ENCODE results near the gene PRKCE. TPM values are rescaled to one million over a fixed set of nuclear protein-coding genes. Genes with fewer than 3 reads are reported as not detected.

The PRKCE gene
- total RNA-seq, 1 experiment from 2014 or later: 14.0 TPM

DNA sequence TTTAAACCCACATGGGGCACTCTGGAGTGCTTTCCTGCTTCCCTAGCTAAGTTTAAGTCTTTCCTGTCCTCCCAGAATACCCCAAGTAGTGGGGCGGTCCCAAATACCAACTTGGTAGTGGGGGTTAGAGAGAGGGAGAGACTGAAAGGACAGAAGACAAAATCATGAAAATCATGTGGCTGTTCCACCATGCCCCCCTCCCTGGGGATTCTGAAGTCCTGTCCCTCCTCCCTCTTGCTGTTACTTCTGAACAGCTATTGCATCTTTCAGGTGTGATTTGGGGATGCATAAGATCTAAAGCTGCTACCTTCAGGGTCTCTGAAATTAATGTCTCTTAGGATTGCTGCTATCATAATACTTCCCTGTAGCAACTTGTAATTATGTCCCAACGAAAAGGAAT lies 378.9 kb downstream of the PRKCE start:
- H3K9me3 ChIP-seq (ENCODE audit: control insufficient read depth, insufficient read depth, low read depth, low read length): no peaks in the 10 kb centered on the region
- no peaks in the 10 kb centered on the region for H3K36me3 ChIP-seq (ENCODE audit: control insufficient read depth, insufficient read depth, low read length)
- BruUV-seq (replicated peaks): no TSS peak
- ChIA-PET CTCF (no interaction called here), POLR2A (no interaction called here)
- H3K27me3 ChIP-seq (ENCODE audit: control insufficient read depth, insufficient read depth, low read length): no peaks in the 10 kb centered on the region
- H3K4me3 ChIP-seq (ENCODE audit: low read depth in 2 of 2, low read length in 2 of 2): no peak overlapping the region
- in situ Hi-C loops (cut with HindIII; ENCODE audit: low pct_unique_long_range_greater_than_20kb, low sequenced_read_pairs) (no loop called here), intact Hi-C loops (cut with micrococcal nuclease; ENCODE audit: unreplicated experiment) (no loop called here)
- no peak for ATAC-seq
- DNase-seq (ENCODE audit: low read depth, low spot score): no peak
- H3K4me1 ChIP-seq (ENCODE audit: control insufficient read depth, insufficient read depth, low read length): no peaks in the 10 kb centered on the region
- TF ChIP-seq SIN3A (IDR thresholded peaks at IDR 0.05; ENCODE audit: borderline replicate concordance, insufficient read depth, low read depth, low read length) (no peak), POLR2AphosphoS5 (IDR thresholded peaks at IDR 0.05; ENCODE audit: low read depth, low read length) (no peak), TCF7L2 (IDR thresholded peaks at IDR 0.05; ENCODE audit: low read depth, low read length) (no peak)
- TF ChIP-seq, protein P1, sequence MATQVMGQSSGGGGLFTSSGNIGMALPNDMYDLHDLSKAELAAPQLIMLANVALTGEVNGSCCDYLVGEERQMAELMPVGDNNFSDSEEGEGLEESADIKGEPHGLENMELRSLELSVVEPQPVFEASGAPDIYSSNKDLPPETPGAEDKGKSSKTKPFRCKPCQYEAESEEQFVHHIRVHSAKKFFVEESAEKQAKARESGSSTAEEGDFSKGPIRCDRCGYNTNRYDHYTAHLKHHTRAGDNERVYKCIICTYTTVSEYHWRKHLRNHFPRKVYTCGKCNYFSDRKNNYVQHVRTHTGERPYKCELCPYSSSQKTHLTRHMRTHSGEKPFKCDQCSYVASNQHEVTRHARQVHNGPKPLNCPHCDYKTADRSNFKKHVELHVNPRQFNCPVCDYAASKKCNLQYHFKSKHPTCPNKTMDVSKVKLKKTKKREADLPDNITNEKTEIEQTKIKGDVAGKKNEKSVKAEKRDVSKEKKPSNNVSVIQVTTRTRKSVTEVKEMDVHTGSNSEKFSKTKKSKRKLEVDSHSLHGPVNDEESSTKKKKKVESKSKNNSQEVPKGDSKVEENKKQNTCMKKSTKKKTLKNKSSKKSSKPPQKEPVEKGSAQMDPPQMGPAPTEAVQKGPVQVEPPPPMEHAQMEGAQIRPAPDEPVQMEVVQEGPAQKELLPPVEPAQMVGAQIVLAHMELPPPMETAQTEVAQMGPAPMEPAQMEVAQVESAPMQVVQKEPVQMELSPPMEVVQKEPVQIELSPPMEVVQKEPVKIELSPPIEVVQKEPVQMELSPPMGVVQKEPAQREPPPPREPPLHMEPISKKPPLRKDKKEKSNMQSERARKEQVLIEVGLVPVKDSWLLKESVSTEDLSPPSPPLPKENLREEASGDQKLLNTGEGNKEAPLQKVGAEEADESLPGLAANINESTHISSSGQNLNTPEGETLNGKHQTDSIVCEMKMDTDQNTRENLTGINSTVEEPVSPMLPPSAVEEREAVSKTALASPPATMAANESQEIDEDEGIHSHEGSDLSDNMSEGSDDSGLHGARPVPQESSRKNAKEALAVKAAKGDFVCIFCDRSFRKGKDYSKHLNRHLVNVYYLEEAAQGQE (IDR thresholded peaks at IDR 0.05; ENCODE audit: insufficient read depth in 1 of 2, low read depth in 2 of 2, low read length in 1 of 2): no peak
- TF ChIP-seq, protein P2, sequence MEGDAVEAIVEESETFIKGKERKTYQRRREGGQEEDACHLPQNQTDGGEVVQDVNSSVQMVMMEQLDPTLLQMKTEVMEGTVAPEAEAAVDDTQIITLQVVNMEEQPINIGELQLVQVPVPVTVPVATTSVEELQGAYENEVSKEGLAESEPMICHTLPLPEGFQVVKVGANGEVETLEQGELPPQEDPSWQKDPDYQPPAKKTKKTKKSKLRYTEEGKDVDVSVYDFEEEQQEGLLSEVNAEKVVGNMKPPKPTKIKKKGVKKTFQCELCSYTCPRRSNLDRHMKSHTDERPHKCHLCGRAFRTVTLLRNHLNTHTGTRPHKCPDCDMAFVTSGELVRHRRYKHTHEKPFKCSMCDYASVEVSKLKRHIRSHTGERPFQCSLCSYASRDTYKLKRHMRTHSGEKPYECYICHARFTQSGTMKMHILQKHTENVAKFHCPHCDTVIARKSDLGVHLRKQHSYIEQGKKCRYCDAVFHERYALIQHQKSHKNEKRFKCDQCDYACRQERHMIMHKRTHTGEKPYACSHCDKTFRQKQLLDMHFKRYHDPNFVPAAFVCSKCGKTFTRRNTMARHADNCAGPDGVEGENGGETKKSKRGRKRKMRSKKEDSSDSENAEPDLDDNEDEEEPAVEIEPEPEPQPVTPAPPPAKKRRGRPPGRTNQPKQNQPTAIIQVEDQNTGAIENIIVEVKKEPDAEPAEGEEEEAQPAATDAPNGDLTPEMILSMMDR (IDR thresholded peaks at IDR 0.05): no peak
- H3K27ac ChIP-seq (ENCODE audit: low read length): no peak overlapping the region

DNA sequence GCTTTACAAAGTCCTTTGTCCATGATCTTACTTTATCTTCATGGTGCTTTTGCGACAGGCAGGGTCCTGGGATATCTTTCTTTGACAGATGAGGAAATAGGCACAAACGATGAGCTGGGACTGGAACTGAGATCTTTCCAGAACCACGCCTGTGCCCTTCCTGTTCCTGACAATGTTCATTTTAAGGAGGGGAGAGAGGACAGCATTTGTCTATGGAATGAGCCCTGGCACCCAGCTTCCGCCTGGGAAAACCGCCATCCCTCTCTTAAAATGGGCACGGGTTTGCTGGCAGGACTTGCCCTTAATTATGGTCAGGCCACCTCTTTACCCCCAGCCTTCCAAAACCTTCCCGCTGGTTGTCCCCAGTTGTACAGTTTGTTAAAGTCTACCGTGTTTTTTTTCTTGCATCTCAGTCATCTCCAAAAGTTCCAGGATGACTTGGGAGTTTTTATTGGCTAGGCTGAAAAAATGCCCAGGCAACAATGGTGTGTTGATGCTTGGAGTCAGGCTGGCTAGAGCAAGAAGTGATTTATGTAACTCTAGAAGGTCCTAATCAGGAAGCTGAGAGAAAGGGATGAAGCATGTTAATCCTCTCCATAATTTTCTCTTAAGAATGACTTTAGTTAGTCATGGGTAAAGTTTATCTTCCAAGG lies 380.8 kb downstream of the PRKCE start:
- Histone ChIP-seq H3K36me3 (ENCODE audit: control insufficient read depth, insufficient read depth, low read length) (no peaks in the 10 kb centered on the region), H3K27me3 (ENCODE audit: control insufficient read depth, insufficient read depth, low read length) (no peaks in the 10 kb centered on the region), H3K9me3 (ENCODE audit: control insufficient read depth, insufficient read depth, low read depth, low read length) (no peaks in the 10 kb centered on the region), H3K4me1 (ENCODE audit: control insufficient read depth, insufficient read depth, low read length) (no peaks in the 10 kb centered on the region), H3K4me3 (ENCODE audit: low read depth in 2 of 2, low read length in 2 of 2) (no peak overlapping the region), H3K27ac (ENCODE audit: low read length) (no peak overlapping the region)
- DNase-seq (ENCODE audit: low read depth, low spot score): no peak
- in situ Hi-C loops (cut with HindIII; ENCODE audit: low pct_unique_long_range_greater_than_20kb, low sequenced_read_pairs): no loop called here
- POLR2A ChIA-PET: no interaction called here
- TF ChIP-seq, protein P1 (IDR thresholded peaks at IDR 0.05; ENCODE audit: insufficient read depth in 1 of 2, low read depth in 2 of 2, low read length in 1 of 2): no peak
- TF ChIP-seq POLR2AphosphoS5 (IDR thresholded peaks at IDR 0.05; ENCODE audit: low read depth, low read length): no peak
- CTCF ChIA-PET: no interaction called here
- no peak for ATAC-seq
- no TSS peak for BruUV-seq (replicated peaks)
- intact Hi-C loops (cut with micrococcal nuclease; ENCODE audit: unreplicated experiment): no loop called here
